BJ (cell line): ENCODE results near the gene MRM2. TPM values are rescaled to one million over a fixed set of nuclear protein-coding genes. Genes with fewer than 3 reads are reported as not detected.

Experiments
- CTCF ChIA-PET: fragments of 350-600 bp; formaldehyde crosslinking; extraction: SDS; loops from one replicate; lab custom pipeline; 2021; ENCODE audit warnings: antibody characterized with exemption, inconsistent platforms; lab: Yijun Ruan, JAX
- POLR2A ChIA-PET: fragments of 300-600 bp; sonication (Branson Sonifier 250); formaldehyde crosslinking; extraction: SDS; loops from one replicate; lab custom pipeline; 2021; ENCODE audit warnings: antibody characterized with exemption; lab: Charles Lee
- DNase-seq: peaks from one replicate; pipeline ENCODE4 v3.0.0-alpha.2; 2011; ENCODE audit warnings: low read depth
- H3K27me3 ChIP-seq: 2 replicates; pipeline ENCODE4 v1.6.0; 2011; ENCODE audit warnings: low read length; ENCODE audit not compliant: control insufficient read depth, insufficient read depth
- H3K36me3 ChIP-seq: 2 replicates; pipeline ENCODE4 v1.5.1; 2011; ENCODE audit warnings: low read length; ENCODE audit not compliant: control insufficient read depth, insufficient read depth
- H3K4me3 ChIP-seq: 2 replicates; pipeline ENCODE4 v1.5.1; 2011; ENCODE audit warnings: low read depth, mild to moderate bottlenecking, control low read depth, low read length
- polyA plus RNA-seq: library from polyadenylated mRNA; depleted of rRNA; stranded (reverse); fragments of >200 nt; gene quantifications from 2 replicates; pipeline ENCODE4 v1.2.3, GENCODE V29; 2011
- TF ChIP-seq, protein P1 (sequence below): IDR thresholded peaks from 2 replicates; pipeline ENCODE4 v1.5.1; 2011; ENCODE audit warnings: low read depth, mild to moderate bottlenecking, control low read depth, inconsistent platforms, low read length, moderate library complexity; ENCODE audit not compliant: insufficient read depth

The MRM2 gene
- polyA plus RNA-seq, 1 experiment, result 27.3 TPM

DNA sequence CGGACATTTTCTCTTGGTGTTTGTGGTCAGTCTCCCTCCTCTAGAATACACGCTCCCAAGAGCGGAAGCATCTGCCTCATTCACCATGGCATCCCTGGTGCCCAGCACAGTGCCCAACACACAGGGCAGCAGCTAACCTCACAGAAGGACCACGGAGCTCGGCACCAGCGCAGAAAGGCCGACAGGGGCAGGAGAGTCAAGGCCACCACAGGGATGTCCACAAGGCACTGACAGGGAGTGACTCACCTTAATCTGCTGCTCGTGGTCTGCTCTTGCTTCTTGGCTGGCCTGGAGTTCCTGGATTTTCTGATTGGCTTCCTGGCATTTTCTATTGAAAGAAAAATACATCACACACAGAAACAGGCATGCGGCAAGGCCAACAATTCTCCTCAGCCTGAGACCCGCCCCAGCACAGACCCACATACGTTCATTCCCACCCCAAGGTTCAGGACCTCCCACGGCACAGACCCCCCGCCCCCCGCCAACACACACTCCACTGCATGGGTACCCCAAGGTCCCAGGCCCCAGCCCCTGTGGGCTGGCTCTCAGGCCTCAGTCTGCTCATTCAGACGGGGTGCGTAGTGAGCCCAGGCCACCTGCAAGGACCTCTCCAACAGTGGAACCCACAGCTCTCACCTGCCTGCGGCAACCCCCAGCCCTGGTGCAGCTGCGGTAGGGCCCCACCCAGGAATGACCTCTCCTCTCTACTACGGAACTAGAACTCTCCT is 24.1 kb downstream of the MRM2 start:
- H3K27me3 ChIP-seq, result no peaks in the 10 kb centered on the region
- CTCF ChIA-PET, result no interaction called here
- H3K36me3 ChIP-seq, result peaks cover 39% of the 10 kb centered on the region
- DNase-seq, result no peak
- no peak overlapping the region for H3K4me3 ChIP-seq
- POLR2A ChIA-PET, result no interaction called here
- TF ChIP-seq, protein P1, sequence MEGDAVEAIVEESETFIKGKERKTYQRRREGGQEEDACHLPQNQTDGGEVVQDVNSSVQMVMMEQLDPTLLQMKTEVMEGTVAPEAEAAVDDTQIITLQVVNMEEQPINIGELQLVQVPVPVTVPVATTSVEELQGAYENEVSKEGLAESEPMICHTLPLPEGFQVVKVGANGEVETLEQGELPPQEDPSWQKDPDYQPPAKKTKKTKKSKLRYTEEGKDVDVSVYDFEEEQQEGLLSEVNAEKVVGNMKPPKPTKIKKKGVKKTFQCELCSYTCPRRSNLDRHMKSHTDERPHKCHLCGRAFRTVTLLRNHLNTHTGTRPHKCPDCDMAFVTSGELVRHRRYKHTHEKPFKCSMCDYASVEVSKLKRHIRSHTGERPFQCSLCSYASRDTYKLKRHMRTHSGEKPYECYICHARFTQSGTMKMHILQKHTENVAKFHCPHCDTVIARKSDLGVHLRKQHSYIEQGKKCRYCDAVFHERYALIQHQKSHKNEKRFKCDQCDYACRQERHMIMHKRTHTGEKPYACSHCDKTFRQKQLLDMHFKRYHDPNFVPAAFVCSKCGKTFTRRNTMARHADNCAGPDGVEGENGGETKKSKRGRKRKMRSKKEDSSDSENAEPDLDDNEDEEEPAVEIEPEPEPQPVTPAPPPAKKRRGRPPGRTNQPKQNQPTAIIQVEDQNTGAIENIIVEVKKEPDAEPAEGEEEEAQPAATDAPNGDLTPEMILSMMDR, result no peak

DNA sequence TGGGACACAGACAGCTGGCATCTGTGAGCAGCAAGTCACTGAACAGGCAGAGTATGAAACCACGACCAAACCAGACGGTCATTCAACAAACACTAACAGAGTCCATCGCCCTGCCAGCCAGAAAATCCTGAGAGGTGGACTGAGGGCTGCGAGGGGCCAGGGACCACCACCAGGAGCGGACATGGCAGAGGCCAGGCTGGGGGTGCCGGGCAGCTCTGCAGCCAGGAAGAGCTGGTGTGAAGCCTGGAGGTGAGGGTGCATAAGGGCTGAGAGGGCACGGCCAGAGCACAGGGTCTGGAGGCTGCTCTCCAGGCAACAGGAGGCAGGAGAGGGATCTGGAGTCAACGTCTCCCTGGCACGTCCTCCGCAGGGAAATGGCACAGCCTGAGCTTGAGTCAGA is 24.8 kb downstream of the MRM2 start:
- H3K36me3 ChIP-seq, result peaks cover 34% of the 10 kb centered on the region
- ChIA-PET CTCF (no interaction called here), POLR2A (no interaction called here)
- no peak for DNase-seq
- no peaks in the 10 kb centered on the region for H3K27me3 ChIP-seq
- TF ChIP-seq, protein P1, result no peak
- H3K4me3 ChIP-seq, result no peak overlapping the region

DNA sequence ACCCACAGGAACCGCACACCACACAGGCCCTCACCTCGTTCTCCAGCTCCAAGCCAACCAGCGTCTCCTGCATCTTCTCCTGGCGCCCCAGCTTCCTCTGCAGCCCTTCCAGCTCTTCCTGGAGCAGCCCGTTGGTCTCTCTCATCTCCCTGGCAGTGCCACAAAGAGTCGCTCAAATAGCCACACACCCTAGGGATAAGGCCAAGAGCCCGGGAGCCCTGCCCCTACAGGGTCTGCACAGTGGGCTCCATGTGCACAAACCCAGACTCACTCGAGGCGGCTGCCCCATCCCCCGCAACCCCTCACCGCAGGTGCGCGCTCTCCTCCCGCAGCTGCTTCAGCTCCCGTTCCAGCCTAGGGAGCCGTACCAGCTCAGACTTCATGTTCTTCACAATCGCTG is 26.2 kb downstream of the MRM2 start:
- DNase-seq, result no peak
- H3K36me3 ChIP-seq, result peaks cover 34% of the 10 kb centered on the region
- CTCF ChIA-PET, result interaction anchor here (1.4 kb wide), 1 partner anchor 15 kb away, joined by 3 read pairs; no protein-coding TSS in a partner anchor
- no peak overlapping the region for H3K4me3 ChIP-seq
- H3K27me3 ChIP-seq, result no peaks in the 10 kb centered on the region
- TF ChIP-seq, protein P1, result no peak
- POLR2A ChIA-PET, result no interaction called here

DNA sequence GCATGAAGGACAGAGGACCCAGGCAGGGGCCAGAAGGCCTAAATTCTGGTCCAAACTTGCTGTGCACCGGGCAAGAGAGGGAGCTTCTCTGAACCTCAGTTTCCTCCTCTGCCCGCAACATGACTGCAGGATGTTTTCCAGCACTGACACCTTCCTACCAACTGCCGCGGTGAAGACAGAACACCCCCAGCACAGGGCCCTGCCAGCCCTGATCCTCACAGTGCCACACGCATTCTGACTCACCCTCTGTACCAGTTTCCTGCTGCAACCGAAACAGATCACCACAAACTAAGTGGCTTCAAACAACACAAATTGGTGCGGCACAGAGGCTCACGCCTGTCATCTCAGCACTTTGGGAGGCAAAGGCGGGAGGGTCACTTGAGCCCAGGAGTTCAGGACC is 27.4 kb downstream of the MRM2 start:
- CTCF ChIA-PET, result interaction anchor here (0.7 kb wide), 1 partner anchor 83 kb away, joined by 5 read pairs; no protein-coding TSS in a partner anchor
- peaks cover 35% of the 10 kb centered on the region for H3K36me3 ChIP-seq
- no peak for DNase-seq
- POLR2A ChIA-PET, result interaction anchor here (0.6 kb wide), 1 partner anchor 333 kb away, joined by 15 read pairs; no protein-coding TSS in a partner anchor
- TF ChIP-seq, protein P1, result no peak
- no peaks in the 10 kb centered on the region for H3K27me3 ChIP-seq
- H3K4me3 ChIP-seq, result no peak overlapping the region

DNA sequence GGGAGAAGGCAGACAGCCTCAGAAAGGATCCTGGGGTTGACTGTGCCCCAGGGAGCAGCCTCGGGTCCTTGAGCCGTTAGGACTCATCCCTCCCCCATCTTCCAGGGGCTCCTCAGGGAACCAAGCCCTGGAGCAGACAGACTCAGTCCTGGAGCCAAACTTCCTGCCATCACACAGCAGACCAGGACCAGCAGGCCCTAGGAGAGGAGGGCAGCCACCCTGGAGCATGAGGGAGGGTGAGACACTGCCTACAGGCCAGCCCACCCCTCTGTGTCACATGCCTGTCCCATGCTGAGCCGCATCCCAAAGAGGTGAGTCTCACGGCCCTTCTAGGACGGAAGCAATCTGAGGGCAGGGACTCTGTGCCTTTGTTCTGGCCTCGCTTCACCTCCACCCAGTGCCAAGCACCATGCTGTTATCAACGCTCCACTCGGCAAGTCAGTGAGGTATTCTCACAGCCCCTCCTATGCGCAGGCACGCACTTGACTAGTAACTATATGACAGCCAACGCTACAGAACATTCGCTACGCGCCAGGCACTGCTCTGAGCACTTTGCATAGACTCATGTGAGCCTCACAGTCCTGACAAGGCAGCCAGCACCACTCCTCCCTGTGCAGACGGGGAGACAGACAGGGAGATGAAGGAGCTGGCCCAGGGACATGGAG is 28.3 kb downstream of the MRM2 start:
- TF ChIP-seq, protein P1, result no peak
- CTCF ChIA-PET, result no interaction called here
- DNase-seq, result no peak
- Histone ChIP-seq H3K27me3 (no peaks in the 10 kb centered on the region), H3K4me3 (no peak overlapping the region), H3K36me3 (peaks cover 33% of the 10 kb centered on the region)
- POLR2A ChIA-PET, result no interaction called here
